Activated T-cell treated with anti-CD3 and anti-CD28 coated beads, Interleukin-2, amount 50 U/mL, for 4 hours (primary cell): ENCODE measurements around the gene VAV1. TPM values are rescaled to one million over a fixed set of nuclear protein-coding genes. Genes with fewer than 3 reads are reported as not detected.

Experiments used
- ATAC-seq, 2 donors: fragments of 200-7000 bp; cut with Tn5 transposase; one replicate each; pipeline ENCODE4 v1.10.0; 2021
- DNase-seq: peaks from one replicate; pipeline ENCODE4 v3.0.0-alpha.2; 2020
- H3K27me3 Mint-ChIP-seq: one replicate; pipeline ENCODE4 v1.8.0; 2021; ENCODE audit warnings: low read depth, mixed read lengths
- H3K36me3 Mint-ChIP-seq: one replicate; pipeline ENCODE4 v1.8.0; 2022; ENCODE audit warnings: mixed read lengths; ENCODE audit not compliant: insufficient read depth
- H3K4me1 Mint-ChIP-seq: one replicate; pipeline ENCODE4 v1.8.0; 2021; ENCODE audit warnings: low read depth, mixed read lengths
- H3K4me3 Mint-ChIP-seq: one replicate; pipeline ENCODE4 v1.8.0; 2021; ENCODE audit warnings: mild to moderate bottlenecking, moderate library complexity, mixed read lengths
- H3K9me3 Mint-ChIP-seq: one replicate; pipeline ENCODE4 v1.8.0; 2021; ENCODE audit warnings: mixed read lengths
- total RNA-seq, 3 donors: library from RNA; stranded (reverse); gene quantifications; one replicate each; pipeline ENCODE4 v1.2.1, GENCODE V29; 2021

Gene VAV1
- total RNA-seq, 3 donors from 2014 or later, result 65.7 to 75.6 (median 70.7) TPM

GRCh38 chr19:6733338-6734095 is 39.0 kb upstream of the VAV1 start:
- DNase-seq (no peak), ATAC-seq (no peak)
- H3K9me3 Mint-ChIP-seq, result no peaks in the 10 kb centered on the region
- peaks cover 10% of the 10 kb centered on the region for H3K36me3 Mint-ChIP-seq
- no peaks in the 10 kb centered on the region for H3K27me3 Mint-ChIP-seq
- no peak overlapping the region for H3K4me3 Mint-ChIP-seq
- peaks cover 19% of the 10 kb centered on the region for H3K4me1 Mint-ChIP-seq

DNA sequence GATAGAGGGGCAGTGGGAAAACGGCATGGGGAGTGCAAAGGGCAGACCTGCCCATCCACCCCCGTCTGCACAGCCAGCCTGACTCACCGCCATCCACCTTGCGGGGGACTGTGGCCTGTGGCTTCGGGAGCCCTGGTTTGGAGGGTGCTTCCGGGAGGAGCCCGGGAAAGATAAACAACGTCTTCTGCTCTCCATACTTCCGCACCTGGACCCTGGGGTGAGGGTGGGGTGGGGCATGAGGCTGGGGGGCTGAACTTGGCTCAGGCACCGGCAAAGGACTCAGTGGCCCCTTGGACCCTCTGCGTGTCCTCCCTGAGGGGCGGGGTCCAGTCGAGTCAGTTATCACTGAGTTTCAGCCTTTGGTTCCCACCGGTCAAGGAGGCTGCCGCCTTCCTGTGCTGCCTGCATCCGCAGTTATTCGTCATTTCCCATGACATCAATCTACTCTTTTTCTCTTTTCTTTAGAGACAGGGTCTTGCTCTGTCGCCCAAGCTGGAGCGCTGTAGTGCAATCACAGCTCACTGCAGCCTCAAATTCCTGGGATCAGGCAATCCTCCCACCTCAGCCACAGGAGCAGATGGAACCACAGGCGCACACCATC is 38.3 kb upstream of the VAV1 start:
- DNase-seq, result no peak
- no peaks in the 10 kb centered on the region for H3K9me3 Mint-ChIP-seq
- no peak overlapping the region for H3K4me3 Mint-ChIP-seq
- peaks cover 26% of the 10 kb centered on the region for H3K4me1 Mint-ChIP-seq
- H3K27me3 Mint-ChIP-seq, result no peaks in the 10 kb centered on the region
- ATAC-seq, result no peak
- peaks cover 10% of the 10 kb centered on the region for H3K36me3 Mint-ChIP-seq

DNA sequence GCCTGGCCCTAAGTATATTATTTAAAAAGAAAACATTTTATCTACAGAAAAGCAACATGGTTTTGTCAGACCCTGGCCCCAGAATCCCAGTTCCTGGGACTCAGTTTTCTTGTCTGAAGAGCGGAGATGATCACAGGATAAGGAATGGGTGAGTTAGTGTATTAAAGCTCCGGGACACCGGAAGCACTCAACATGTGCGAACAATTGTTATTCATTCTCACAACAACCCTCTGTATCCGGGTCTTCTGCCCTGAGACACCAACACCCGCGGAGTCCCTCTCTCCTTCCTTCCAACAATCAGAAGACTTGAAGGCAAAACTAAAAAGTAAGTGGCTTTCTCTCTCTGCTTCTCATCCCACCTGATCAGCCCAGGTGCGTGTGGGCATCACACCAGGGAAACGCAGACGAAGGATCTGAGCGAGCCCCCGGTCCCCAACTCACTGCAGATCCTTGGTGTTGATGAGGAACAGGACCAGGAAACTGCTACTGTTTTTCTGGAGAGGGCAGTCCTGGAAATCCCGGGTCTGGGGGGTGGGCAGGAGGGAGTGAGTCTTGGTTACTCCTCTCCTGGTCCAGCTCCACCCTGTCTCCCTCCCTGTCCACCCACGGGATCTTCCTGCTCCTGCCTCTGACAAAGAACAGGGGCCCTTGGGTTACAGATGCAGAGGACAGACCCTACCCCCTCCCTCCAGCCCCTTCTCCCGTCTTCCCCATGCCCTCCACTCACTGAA is 37.2 kb upstream of the VAV1 start:
- DNase-seq (no peak), ATAC-seq (no peak)
- peaks cover 10% of the 10 kb centered on the region for H3K36me3 Mint-ChIP-seq
- peak overlapping the region; percentile 97 for H3K4me3 Mint-ChIP-seq
- H3K4me1 Mint-ChIP-seq, result peaks cover 28% of the 10 kb centered on the region
- H3K9me3 Mint-ChIP-seq, result no peaks in the 10 kb centered on the region
- H3K27me3 Mint-ChIP-seq, result no peaks in the 10 kb centered on the region

DNA sequence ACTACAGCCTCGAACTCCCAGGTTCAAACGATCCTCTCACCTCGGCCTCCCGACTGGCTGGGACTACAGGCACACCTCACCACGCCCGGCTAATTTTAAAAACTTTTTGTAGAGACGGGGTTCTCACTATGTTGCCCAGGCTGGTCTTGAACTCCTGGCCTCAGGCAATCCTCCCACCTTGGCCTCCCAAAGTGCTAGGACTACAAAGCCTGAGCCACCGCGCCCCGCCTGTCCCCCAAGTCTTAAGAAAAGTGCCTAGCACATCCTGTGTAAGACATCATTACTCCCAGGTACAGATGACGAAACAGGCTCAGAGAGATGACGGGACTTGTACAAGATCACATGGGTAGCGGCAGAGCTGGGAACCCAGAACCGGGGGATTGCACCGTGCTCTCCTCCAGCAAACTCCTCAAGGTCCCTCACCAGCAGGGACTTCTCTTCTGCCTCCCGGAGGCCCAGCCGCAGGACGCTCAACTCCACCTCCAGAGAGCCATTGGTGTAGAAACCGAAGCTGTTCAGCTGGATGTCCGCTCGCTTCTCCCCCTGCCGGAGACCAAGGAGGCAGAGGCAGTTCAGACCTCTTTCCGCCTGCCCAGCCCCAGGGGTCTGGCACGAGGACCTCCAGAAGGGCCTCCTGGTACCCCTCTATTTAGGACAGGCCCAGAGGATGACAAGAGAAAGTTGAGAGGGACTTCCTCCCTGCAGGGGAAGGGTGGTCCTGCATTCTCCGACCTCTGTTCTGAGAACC is 36.2 kb upstream of the VAV1 start:
- peaks cover 34% of the 10 kb centered on the region for H3K4me1 Mint-ChIP-seq
- H3K27me3 Mint-ChIP-seq, result no peaks in the 10 kb centered on the region
- H3K9me3 Mint-ChIP-seq, result no peaks in the 10 kb centered on the region
- peaks cover 10% of the 10 kb centered on the region for H3K36me3 Mint-ChIP-seq
- ATAC-seq (peak; percentile 16 to 23), DNase-seq (peak; percentile 48)
- peak overlapping the region; percentile 97 for H3K4me3 Mint-ChIP-seq

DNA sequence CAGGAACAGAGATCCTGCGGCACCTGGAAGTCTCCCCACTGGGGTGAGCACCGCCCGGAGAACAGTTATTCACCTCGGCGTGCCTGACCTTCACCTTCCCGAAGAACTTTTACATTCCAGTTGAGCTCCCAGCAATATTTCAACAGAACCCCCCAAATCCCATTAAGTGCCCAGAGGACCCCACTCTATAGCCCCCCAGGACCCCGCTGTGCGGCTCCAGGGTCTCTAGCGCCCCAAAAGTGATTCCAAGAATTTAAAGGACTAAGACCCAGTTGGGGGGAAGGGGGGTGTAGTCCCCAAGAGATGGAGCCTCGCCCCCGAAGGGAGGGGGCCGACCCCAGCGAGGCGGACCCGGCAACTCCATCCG is 35.6 kb upstream of the VAV1 start:
- Mint-ChIP-seq H3K4me1 (peaks cover 35% of the 10 kb centered on the region), H3K27me3 (no peaks in the 10 kb centered on the region), H3K36me3 (peaks cover 10% of the 10 kb centered on the region), H3K9me3 (no peaks in the 10 kb centered on the region), H3K4me3 (peak overlapping the region; percentile 97)
- DNase-seq (no peak), ATAC-seq (peak; percentile 0 to 1)

DNA sequence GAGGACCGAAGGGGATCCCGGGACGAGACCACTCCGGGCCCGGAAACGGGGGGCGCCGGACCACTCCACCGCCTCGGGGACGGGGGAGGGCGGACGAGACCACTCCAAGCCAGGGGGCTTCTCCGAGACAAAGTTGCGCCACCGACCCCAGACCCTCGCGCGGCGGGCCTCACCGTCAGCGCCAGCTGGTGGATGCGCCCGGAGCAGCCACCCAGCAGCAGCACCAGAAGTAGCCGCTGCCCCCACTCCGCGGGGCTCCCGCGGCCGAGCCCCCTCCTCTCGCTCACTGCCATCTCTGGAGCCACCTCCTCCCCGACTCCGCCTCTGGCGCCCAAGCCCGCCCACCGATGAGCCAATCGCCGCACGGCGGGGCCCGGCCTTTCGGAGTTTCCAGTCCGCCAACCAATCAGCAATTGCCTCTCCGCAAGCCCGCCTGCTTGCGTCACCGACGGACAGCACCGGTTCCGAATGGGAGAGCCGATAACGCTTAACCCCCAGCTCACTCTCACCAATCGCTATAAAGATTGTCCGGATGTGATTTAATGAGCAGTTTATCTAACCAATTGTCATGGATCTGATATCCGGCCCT is 35.1 kb upstream of the VAV1 start, which contains the start of gene GPR108:
GPR108 (minus strand) TSS at position 297 of the 589 bp plus-strand sequence; CDS start at position 293, 4 bp downstream.
- H3K27me3 Mint-ChIP-seq, result no peaks in the 10 kb centered on the region

GRCh38 chr19:6737873-6738786 is 34.4 kb upstream of the VAV1 start:
- Mint-ChIP-seq H3K36me3 (peaks cover 8% of the 10 kb centered on the region), H3K4me1 (peaks cover 35% of the 10 kb centered on the region)
- ATAC-seq, result peak in 1 of 2 donors; percentile 8

More for the DNA sequence above, 35.1 kb upstream of the VAV1 start, which contains the start of gene GPR108:
- peaks cover 10% of the 10 kb centered on the region for H3K36me3 Mint-ChIP-seq
- DNase-seq, result peak; percentile 98
- H3K9me3 Mint-ChIP-seq, result no peaks in the 10 kb centered on the region
- H3K4me1 Mint-ChIP-seq, result peaks cover 35% of the 10 kb centered on the region
- H3K4me3 Mint-ChIP-seq, result peak within 1 kb of the TSS; percentile 97
- ATAC-seq, result peak; percentile 78 to 82

GRCh38 chr19:6738787-6739389 is 33.6 kb upstream of the VAV1 start:
- Mint-ChIP-seq H3K4me3 (peak overlapping the region; percentile 97), H3K36me3 (peaks cover 8% of the 10 kb centered on the region), H3K4me1 (peaks cover 35% of the 10 kb centered on the region), H3K9me3 (no peaks in the 10 kb centered on the region), H3K27me3 (no peaks in the 10 kb centered on the region)
- DNase-seq (no peak), ATAC-seq (no peak)

More at GRCh38 chr19:6737873-6738786, 34.4 kb upstream of the VAV1 start:
- DNase-seq, result peak; percentile 72
- Mint-ChIP-seq H3K9me3 (no peaks in the 10 kb centered on the region), H3K27me3 (no peaks in the 10 kb centered on the region), H3K4me3 (peak overlapping the region; percentile 97)

GRCh38 chr19:6739390-6739882 is 33.1 kb upstream of the VAV1 start, which contains the start of gene TRIP10:
TRIP10 (plus strand) TSS chr19:6739680; CDS start chr19:6739762, 82 bp downstream.
- ATAC-seq (peak; percentile 2 to 5), DNase-seq (peak; percentile 79)
- Mint-ChIP-seq H3K27me3 (no peaks in the 10 kb centered on the region), H3K4me1 (peaks cover 35% of the 10 kb centered on the region), H3K36me3 (peaks cover 8% of the 10 kb centered on the region), H3K4me3 (peak within 1 kb of the TSS; percentile 97), H3K9me3 (no peaks in the 10 kb centered on the region)

DNA sequence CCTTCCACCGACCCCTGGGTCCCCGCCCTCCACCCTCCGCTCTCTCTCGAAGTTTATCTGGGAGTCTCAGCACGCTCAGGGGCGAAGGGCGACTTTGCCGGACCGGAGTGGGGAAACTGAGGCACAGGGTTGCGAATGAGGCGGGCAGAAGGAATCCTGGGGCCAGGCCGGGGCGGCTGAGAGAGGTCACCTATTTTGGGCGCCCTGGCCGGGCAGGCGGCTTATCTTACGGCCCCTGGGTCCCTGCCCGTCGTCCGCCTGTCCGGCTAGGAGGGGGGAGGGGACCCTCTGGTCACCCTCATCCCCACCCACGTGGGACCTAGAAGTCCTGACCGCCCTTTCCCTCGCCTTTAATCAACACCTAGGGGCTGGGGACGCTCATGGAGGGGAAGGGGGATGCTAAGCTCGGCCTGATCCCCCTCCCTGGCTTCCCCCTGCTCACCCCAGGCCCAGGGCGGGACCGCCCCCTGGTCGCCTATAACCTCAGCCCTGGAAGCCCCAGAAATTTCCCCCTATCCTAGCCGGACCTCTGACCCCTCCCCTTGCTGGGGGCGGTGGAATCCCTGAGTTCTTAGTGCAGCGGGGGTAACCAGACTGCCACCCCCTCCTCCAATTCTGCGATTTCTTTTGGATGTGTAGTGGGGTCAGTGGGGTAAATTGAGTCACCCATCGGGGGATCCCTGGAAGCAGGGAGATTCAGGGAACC is 32.5 kb upstream of the VAV1 start:
- Mint-ChIP-seq H3K4me3 (peak overlapping the region; percentile 84), H3K36me3 (peaks cover 7% of the 10 kb centered on the region), H3K27me3 (no peaks in the 10 kb centered on the region), H3K9me3 (no peaks in the 10 kb centered on the region), H3K4me1 (peaks cover 35% of the 10 kb centered on the region)
- DNase-seq (no peak), ATAC-seq (no peak)

- Mint-ChIP-seq H3K36me3 (peaks cover 13% of the 10 kb centered on the region), H3K27me3 (no peaks in the 10 kb centered on the region), H3K4me1 (peaks cover 33% of the 10 kb centered on the region), H3K4me3 (peak overlapping the region; percentile 84), H3K9me3 (no peaks in the 10 kb centered on the region)
- ATAC-seq (no peak), DNase-seq (no peak)
These were observed 31.7 kb upstream of the VAV1 start for GRCh38 chr19:6740589-6741343.
